HEK293 (cell line): ENCODE results near the gene SLC25A20.

ENCODE experiments used
- CTCF ChIA-PET: fragments of 350-600 bp; formaldehyde crosslinking; extraction: SDS; loops from one replicate; lab custom pipeline; 2021; ENCODE audit warnings: antibody characterized with exemption; lab: Yijun Ruan, JAX
- POLR2A ChIA-PET: fragments of 300-600 bp; formaldehyde crosslinking; extraction: SDS; loops from one replicate; lab custom pipeline; 2020; ENCODE audit warnings: antibody characterized with exemption, inconsistent platforms; lab: Yijun Ruan, JAX
- H3K27ac ChIP-seq: fragments of 200-500 bp; sonication (Bioruptor generic); 2 replicates; pipeline ENCODE4 v1.5.1; 2014; ENCODE audit warnings: low read depth, low read length, control low read depth, inconsistent platforms; ENCODE audit errors: extremely low read depth
- H3K36me3 ChIP-seq, 2 experiments: fragments of 200-500 bp in 1 of 2; sonication (Bioruptor generic) in 1 of 2; 1 replicate in 1 of 2; 2 replicates in 1 of 2; pipeline ENCODE4 v1.5.1; 2014 to 2017; ENCODE audit warnings: inconsistent platforms in 2 of 2, low read length in 2 of 2; ENCODE audit not compliant: control insufficient read depth in 2 of 2, insufficient read depth in 1 of 2
- H3K4me1 ChIP-seq: fragments of 200-500 bp; sonication (Bioruptor generic); 2 replicates; pipeline ENCODE4 v1.5.1; 2014; ENCODE audit warnings: mild to moderate bottlenecking, low read length, inconsistent platforms; ENCODE audit not compliant: control insufficient read depth, insufficient read depth
- H3K4me3 ChIP-seq: 2 replicates; pipeline ENCODE4 v1.5.1; 2011; ENCODE audit warnings: low read depth, mild to moderate bottlenecking, control low read depth, low read length, moderate library complexity
- H3K9me3 ChIP-seq: fragments of 200-500 bp; sonication (Bioruptor generic); 2 replicates; pipeline ENCODE4 v1.5.1; 2014; ENCODE audit warnings: low read depth, low read length, inconsistent platforms; ENCODE audit not compliant: control insufficient read depth, insufficient read depth
- BCL6B ChIP-seq: fragments of 450-650 bp; formaldehyde crosslinking; IDR thresholded peaks from 2 replicates; pipeline ENCODE4 v1.5.1; 2017; ENCODE audit warnings: missing biosample characterization, missing genetic modification characterization
- OSR2 ChIP-seq: fragments of 450-650 bp; formaldehyde crosslinking; IDR thresholded peaks from 2 replicates; pipeline ENCODE4 v1.5.1; 2016; ENCODE audit warnings: missing biosample characterization, missing genetic modification characterization
- PRDM6 ChIP-seq: fragments of 450-650 bp; formaldehyde crosslinking; IDR thresholded peaks from 2 replicates; pipeline ENCODE4 v1.5.1; 2017; ENCODE audit warnings: missing biosample characterization, missing genetic modification characterization
- SCRT1 ChIP-seq: fragments of 450-650 bp; formaldehyde crosslinking; IDR thresholded peaks from 2 replicates; pipeline ENCODE4 v1.5.1; 2016; ENCODE audit warnings: missing biosample characterization, missing genetic modification characterization, borderline replicate concordance
- ZNF18 ChIP-seq: fragments of 450-650 bp; formaldehyde crosslinking; IDR thresholded peaks from 2 replicates; pipeline ENCODE4 v1.5.1; 2016; ENCODE audit warnings: missing biosample characterization, missing genetic modification characterization
- ZNF2 ChIP-seq: fragments of 450-650 bp; formaldehyde crosslinking; IDR thresholded peaks from 2 replicates; pipeline ENCODE4 v1.5.1; 2016; ENCODE audit warnings: missing biosample characterization, missing genetic modification characterization
- ZNF223 ChIP-seq: fragments of 450-650 bp; formaldehyde crosslinking; IDR thresholded peaks from 2 replicates; pipeline ENCODE4 v1.5.1; 2016; ENCODE audit warnings: missing biosample characterization, missing genetic modification characterization
- ZNF302 ChIP-seq: fragments of 450-650 bp; formaldehyde crosslinking; IDR thresholded peaks from 2 replicates; pipeline ENCODE4 v1.5.1; 2016; ENCODE audit warnings: missing biosample characterization, missing genetic modification characterization, low read depth
- ZNF354C ChIP-seq: fragments of 450-650 bp; formaldehyde crosslinking; IDR thresholded peaks from 2 replicates; pipeline ENCODE4 v1.5.1; 2016; ENCODE audit warnings: missing biosample characterization, missing genetic modification characterization, low read depth, borderline replicate concordance
- ZNF48 ChIP-seq: fragments of 450-650 bp; formaldehyde crosslinking; IDR thresholded peaks from 2 replicates; pipeline ENCODE4 v1.5.1; 2016; ENCODE audit warnings: missing biosample characterization, missing genetic modification characterization
- ZNF549 ChIP-seq: fragments of 450-650 bp; IDR thresholded peaks from 2 replicates; pipeline ENCODE4 v1.5.1; 2018; ENCODE audit warnings: missing biosample characterization, missing genetic modification characterization, mild to moderate bottlenecking, inconsistent platforms, moderate library complexity
- ZNF654 ChIP-seq: fragments of 450-650 bp; formaldehyde crosslinking; IDR thresholded peaks from 2 replicates; pipeline ENCODE4 v1.5.1; 2016; ENCODE audit warnings: low read depth, missing biosample characterization, missing genetic modification characterization
- ZSCAN18 ChIP-seq: fragments of 450-650 bp; formaldehyde crosslinking; IDR thresholded peaks from 2 replicates; pipeline ENCODE4 v1.5.1; 2016; ENCODE audit warnings: missing biosample characterization, missing genetic modification characterization

The SLC25A20 gene

GRCh38 chr3:48929358-48930035 is 30.8 kb upstream of the SLC25A20 start:
- Histone ChIP-seq H3K27ac (no peak overlapping the region), H3K4me1 (peaks cover 11% of the 10 kb centered on the region)
- CTCF ChIA-PET, result interaction anchor here (0.6 kb wide), 2 partner anchors 42 to 165 kb away, joined by 3 to 4 read pairs; no protein-coding TSS in a partner anchor

GRCh38 chr3:48928679-48929078 is 30.0 kb upstream of the SLC25A20 start:
- Histone ChIP-seq H3K9me3 (no peaks in the 10 kb centered on the region), H3K27ac (no peak overlapping the region), H3K36me3 (peaks cover 19 to 78% of the 10 kb centered on the region in 2 experiments; a peak in 2 of 3 replicates), H3K4me3 (no peak overlapping the region), H3K4me1 (peaks cover 11% of the 10 kb centered on the region)
- TF ChIP-seq PRDM6 (0 out of 2 replicates have a peak, but pooled peaks have one; percentile 36), ZNF2 (tag by site-specific recombination) (no peak)
- POLR2A ChIA-PET, result interaction anchor here (1.4 kb wide), 1 partner anchor 10 kb away, joined by 4 read pairs; the partner anchor contains the start of gene ARIH2
- CTCF ChIA-PET, result interaction anchor here (0.6 kb wide), 1 partner anchor 41 kb away, joined by 3 read pairs; no protein-coding TSS in a partner anchor

More at GRCh38 chr3:48929358-48930035, 30.8 kb upstream of the SLC25A20 start:
- POLR2A ChIA-PET, result no interaction called here
- Histone ChIP-seq H3K36me3 (peaks cover 12 to 77% of the 10 kb centered on the region in 2 experiments; a peak in 2 of 3 replicates), H3K9me3 (no peaks in the 10 kb centered on the region), H3K4me3 (no peak overlapping the region)
- TF ChIP-seq SCRT1 (tag by site-specific recombination) (peak; percentile 43; the same call in 1 of the 2 replicates), ZNF18 (tag by site-specific recombination) (peak; percentile 53; the same call in 1 of the 2 replicates), BCL6B (tag by site-specific recombination) (peak; percentile 75), OSR2 (tag by site-specific recombination) (peak; percentile 23; the same call in 1 of the 2 replicates), PRDM6 (0 out of 2 replicates have a peak, but pooled peaks have one; percentile 10), ZNF223 (tag by site-specific recombination) (no peak), ZSCAN18 (tag by site-specific recombination) (no peak)

GRCh38 chr3:48927928-48928327 is 29.2 kb upstream of the SLC25A20 start:
- H3K27ac ChIP-seq, result no peak overlapping the region
- H3K36me3 ChIP-seq, result peaks cover 25 to 76% of the 10 kb centered on the region in 2 experiments; a peak in 2 of 3 replicates
- ChIA-PET CTCF (interaction anchor here (0.6 kb wide), 1 partner anchor 15 kb away, joined by 4 read pairs; no protein-coding TSS in a partner anchor), POLR2A (interaction anchor here (1.4 kb wide), 1 partner anchor 9 kb away, joined by 4 read pairs; the partner anchor contains the start of gene ARIH2)
- H3K4me1 ChIP-seq, result peaks cover 11% of the 10 kb centered on the region
- H3K9me3 ChIP-seq, result no peaks in the 10 kb centered on the region
- no peak for TF ChIP-seq ZNF223 (tag by site-specific recombination)
- TF ChIP-seq ZNF654 (tag by site-specific recombination), result no peak
- TF ChIP-seq ZNF302 (tag by site-specific recombination), result no peak
- TF ChIP-seq ZNF354C (tag by site-specific recombination), result no peak
- peak; percentile 47; the same call in 1 of the 2 replicates for TF ChIP-seq OSR2 (tag by site-specific recombination)
- no peak for TF ChIP-seq ZNF549 (tag by site-specific recombination)
- no peak for TF ChIP-seq ZNF48
- no peak overlapping the region for H3K4me3 ChIP-seq
